ENCODE measurements around the gene CAVIN1.
"Not testable (repeated sequence)": the region's sequence is repeated elsewhere in the genome, so short reads cannot be mapped to it uniquely, and the experiment has no call there.

The CAVIN1 gene, protein sequence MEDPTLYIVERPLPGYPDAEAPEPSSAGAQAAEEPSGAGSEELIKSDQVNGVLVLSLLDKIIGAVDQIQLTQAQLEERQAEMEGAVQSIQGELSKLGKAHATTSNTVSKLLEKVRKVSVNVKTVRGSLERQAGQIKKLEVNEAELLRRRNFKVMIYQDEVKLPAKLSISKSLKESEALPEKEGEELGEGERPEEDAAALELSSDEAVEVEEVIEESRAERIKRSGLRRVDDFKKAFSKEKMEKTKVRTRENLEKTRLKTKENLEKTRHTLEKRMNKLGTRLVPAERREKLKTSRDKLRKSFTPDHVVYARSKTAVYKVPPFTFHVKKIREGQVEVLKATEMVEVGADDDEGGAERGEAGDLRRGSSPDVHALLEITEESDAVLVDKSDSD

DNA sequence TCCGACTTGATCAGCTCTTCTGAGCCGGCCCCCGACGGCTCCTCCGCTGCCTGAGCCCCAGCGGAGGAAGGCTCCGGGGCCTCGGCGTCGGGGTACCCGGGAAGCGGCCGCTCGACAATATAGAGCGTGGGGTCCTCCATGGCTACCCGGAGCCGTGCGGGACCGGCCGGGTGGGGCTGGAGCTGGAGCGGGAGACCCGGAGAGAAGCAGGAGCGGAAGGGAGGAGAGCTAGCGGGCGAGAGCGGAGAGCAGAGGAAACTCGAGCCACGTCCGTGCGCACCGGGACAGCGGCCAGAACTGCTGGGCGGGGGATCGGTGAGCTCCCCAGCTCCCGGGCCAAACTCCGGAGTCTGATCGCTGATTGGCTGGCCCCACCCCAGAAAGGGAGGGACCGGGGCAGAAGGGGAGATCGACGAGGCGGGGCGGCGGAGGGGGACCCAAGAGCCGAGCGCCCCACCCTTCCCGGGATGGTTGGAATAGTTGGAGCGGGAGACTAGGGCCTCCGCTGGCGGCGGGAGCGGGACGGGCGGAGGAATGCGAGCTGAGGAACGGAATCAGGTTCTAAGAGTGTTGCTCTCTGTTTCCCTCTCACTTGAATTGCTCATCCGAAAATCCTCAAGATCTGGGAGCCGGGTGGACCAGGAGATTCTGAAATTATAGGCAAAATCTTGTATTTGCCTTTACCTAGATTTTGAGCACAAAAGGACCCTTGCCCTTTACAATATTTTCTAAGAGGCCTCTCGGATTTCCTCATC is at the start of gene CAVIN1:
Gene CAVIN1, minus strand, starts transcription at position 299 of the 755 bp plus-strand sequence. Its CDS starts 159 bp downstream, at position 140.
- DNase-seq: peak; percentile 65

DNA sequence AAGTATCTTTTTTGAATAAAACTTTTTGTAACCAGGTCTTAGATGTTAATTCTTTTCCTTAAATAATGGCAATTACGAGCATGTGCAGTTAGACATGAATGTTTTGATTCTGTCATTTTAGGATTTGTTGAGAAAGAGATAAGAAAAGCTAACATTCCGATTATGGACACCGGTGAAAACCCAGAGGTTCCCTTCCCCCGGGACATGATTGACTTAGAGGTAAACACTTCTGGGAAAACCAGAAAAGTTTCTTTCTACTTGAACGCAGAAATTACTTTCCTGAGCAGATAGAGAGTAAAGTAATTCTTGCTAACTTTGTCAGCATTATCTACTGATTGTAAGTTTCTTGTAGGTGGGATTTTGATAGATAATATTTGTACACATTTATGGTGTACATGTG is 44.8 kb upstream of the CAVIN1 start:
- no peak for DNase-seq

DNA sequence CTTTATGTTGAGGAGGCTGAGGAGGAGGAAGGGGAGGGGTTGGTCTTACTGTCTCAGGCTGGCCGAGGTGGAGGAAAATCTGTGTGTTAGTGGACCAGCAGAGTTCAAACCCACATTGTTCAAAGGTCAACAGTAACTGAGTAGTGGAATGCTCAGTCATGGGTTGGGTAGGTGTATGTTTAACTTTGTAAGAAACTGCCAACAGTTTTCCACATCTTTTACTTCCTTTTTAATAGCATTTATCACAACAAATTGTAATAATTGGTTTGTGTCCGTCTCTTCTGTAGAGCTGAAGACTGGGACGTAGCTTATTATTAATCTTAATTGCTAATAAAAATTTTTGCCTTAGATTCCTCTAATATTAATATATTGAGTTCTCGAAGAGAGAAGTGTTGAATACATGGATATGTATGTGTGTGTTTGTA is 40.9 kb upstream of the CAVIN1 start:
- no peak for DNase-seq

GRCh38 chr17:42460371-42460770 is 37.3 kb upstream of the CAVIN1 start:
- no peak for DNase-seq

GRCh38 chr17:42459801-42460281 is 36.8 kb upstream of the CAVIN1 start:
- peak; percentile 41 for DNase-seq

GRCh38 chr17:42459256-42459800 is 36.3 kb upstream of the CAVIN1 start:
- DNase-seq: no peak

DNA sequence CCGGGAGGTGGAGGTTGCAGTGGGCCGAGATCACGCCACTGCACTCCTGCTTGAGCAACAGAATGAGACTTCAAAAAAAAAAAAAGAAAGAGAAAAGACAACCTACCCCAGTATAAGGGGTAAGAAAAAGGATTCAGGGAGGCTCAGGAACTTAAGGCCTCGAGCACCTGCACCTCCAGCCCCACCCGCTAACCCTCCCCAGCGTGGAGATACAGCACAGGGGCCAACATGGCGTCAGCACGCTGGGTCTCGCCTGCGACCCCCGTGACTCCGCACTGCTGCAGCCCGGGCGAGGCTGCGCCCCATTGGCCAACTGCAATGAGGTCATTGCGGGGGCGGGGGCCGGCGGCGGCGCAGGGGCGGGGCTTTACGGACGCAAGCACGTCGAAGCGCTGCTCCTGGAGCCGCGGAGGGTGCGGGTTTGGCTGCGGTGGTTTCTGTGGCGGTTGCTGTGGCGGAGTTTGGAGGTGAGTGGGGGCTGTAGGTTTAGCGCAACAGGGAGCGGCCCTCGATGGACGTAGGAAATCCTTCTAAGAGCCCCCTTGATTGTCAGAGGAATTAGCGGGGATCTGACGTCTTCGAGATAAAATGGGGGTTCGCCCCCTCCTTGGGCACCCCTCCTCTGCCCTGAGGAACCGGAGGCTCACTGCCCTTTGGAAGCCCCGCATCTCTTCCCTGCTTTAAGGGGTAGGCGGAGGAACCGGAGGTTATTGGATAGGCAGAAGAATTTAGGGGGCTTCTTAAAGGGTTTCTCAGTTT is 35.6 kb upstream of the CAVIN1 start, which contains the start of gene ATP6V0A1:
Gene ATP6V0A1, plus strand, starts transcription at position 382 of the 759 bp plus-strand sequence. CDS start 2,017 bp downstream, outside the sequence.
- DNase-seq: peak; percentile 90

GRCh38 chr17:42457107-42457792 is 34.2 kb upstream of the CAVIN1 start:
- DNase-seq: no peak

DNA sequence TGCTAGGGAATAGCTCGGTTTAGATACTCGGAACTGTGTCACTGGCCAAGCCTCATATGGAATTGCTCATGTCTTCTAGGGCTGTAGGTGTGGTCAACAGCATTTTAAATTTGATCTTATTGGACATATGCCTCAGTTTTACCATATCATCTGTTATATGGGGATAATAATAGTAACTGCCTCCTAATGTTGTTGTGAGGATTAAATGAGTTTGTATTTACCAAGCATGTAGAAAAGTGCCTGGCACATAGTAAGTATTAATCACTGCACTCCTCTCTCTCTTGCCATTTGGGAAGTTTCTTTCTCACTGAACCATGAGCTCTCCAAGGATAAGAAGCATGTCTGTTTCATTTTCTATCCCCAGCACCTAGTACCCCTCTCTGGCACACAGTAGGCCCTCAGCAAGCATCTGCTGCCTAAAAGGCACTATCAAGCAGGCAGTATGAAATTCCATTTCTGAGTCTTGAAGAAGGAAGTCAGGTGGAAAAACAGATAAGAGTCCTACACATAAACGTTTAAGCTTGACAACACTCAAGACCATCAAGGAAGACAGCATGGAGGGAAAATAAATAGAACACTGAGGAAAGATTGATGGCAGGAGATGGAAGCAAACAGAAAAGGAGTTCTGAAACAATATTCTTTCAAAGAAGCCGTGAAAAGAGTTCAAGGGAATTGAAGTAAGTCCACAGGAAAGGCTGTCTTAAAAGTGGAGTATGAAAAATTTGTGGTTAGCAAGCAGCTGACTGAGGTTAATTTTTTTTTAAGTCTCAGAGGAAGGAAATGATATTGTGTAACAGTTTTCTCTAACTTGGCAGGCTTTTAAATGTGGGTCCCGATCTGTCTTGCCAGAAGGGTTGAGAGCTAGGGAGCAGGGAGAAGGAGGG is 33.4 kb upstream of the CAVIN1 start:
- DNase-seq: no peak

DNA sequence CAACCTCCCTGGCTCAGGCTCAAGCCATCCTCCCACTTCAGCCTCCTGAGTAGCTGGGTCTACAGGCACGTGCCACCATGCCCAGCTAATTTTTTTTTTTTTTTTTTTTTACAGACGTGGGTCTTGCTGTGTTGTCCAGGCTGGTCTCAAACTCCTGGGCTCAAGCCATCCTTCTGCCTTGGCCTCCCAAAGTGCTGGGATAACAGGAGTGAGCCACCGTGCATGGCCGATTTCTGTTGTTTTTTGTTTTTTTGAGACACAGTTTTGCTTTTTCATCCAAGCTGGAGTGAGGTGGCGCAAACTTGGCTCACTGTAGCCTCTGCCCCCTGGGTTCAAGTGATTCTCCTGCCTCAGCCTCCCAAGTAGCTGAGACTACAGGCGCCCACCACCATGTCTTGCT is 31.9 kb upstream of the CAVIN1 start:
- not testable (repeated sequence) for DNase-seq

- DNase-seq: no peak
These were observed 30.4 kb upstream of the CAVIN1 start for GRCh38 chr17:42453439-42453838.

DNA sequence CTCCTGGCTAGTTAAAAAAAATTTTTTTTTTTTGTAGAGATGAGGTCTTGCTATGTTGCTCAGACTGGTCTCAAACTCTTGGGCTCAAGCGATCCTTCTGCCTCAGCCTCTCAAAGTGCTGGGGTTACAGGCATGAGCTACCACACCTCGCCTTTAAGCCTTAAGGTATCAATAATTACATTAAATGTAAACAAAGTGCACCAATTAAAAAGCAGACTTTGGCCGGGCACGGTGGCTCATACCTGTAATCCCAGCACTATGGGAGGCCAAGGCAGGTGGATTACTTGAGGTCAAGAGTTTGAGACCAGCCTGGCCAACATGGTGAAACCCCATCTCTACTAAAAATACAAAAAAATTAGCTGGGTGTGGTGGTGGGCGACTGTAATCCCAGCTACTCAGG is 28.2 kb upstream of the CAVIN1 start:
- DNase-seq: not testable (repeated sequence)

- DNase-seq: not testable (repeated sequence)
These were observed 26.8 kb upstream of the CAVIN1 start for GRCh38 chr17:42449838-42450237.

GRCh38 chr17:42449176-42449575 is 26.1 kb upstream of the CAVIN1 start:
- not testable (repeated sequence) for DNase-seq

- no peak for DNase-seq
These were observed 19.1 kb upstream of the CAVIN1 start for GRCh38 chr17:42442196-42442565.

DNA sequence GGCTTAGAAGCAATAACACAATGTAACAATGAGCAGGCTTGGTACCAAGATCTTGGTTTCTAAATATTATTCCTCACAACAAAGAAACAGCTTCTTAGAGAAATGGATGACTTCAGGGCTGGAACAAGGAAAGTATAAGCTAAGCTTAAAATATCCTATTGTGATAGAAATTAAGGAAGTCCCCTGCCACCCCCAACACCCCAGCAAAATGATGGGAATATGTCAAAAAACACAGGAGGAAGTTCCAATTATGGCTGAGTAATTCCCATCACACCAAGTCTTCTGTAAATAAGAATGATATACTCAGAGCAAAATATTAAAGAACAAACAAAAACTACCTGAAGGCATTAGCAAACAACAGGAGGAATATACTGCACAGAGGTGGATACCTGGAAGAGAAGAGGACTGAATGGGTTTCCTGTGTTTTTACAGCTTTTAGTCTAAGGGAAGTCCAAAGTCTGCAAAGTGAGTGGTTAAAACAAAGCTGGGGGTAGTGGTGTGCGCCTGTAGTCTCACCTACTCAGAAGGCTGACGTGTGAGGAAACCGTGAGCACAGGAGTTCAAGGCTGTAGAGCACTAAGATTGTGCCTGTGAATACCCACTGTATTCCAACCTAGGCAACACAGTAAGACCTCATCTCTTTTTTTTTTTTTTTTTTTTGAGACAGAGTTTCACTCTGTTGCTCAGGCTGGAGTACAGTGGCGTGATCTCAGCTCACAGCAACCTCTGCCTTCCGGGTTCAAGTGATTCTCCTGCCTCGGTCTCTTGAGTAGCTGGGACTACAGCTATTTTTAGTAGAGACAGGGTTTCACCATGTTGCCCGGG is 18.5 kb upstream of the CAVIN1 start:
- DNase-seq: no peak

GRCh38 chr17:42438600-42439567 is 15.8 kb upstream of the CAVIN1 start:
- no peak for DNase-seq

- DNase-seq: no peak
These were observed 13.3 kb upstream of the CAVIN1 start for GRCh38 chr17:42436391-42436790.

GRCh38 chr17:42431758-42432161 is 8.7 kb upstream of the CAVIN1 start:
- DNase-seq: no peak

All from retina (tissue), 1 donor.